WTC11 (cell line): Measurements from ENCODE around the gene DDO. TPM values are rescaled to one million over a fixed set of nuclear protein-coding genes. Genes with fewer than 3 reads are reported as not detected.

Source experiments
- ATAC-seq: fragments of 200-7000 bp; cut with Tn5 transposase; 2 replicates; pipeline ENCODE4 v1.10.0; 2021; ENCODE audit warnings: mild to moderate bottlenecking, moderate library complexity
- CTCF ChIA-PET: fragments of 300-600 bp; sonication (Branson Sonifier 250); formaldehyde crosslinking; loops from one replicate; lab custom pipeline; 2021; ENCODE audit warnings: antibody characterized with exemption; lab: Charles Lee
- POLR2A ChIA-PET: fragments of 350-600 bp; sonication (Branson Sonifier 250); formaldehyde crosslinking; loops from one replicate; lab custom pipeline; 2021; ENCODE audit warnings: antibody characterized with exemption; lab: Charles Lee
- DNase-seq: peaks from one replicate; pipeline ENCODE4 v3.0.0; 2021; ENCODE audit warnings: low spot score
- H3K27ac Mint-ChIP-seq: 2 replicates; pipeline ENCODE4 v1.8.0; 2021; ENCODE audit warnings: mixed read lengths
- H3K27me3 Mint-ChIP-seq: 2 replicates; pipeline ENCODE4 v1.8.0; 2021; ENCODE audit warnings: low read depth, mild to moderate bottlenecking, moderate library complexity, mixed read lengths
- H3K36me3 Mint-ChIP-seq: 2 replicates; pipeline ENCODE4 v1.8.0; 2021; ENCODE audit warnings: mixed read lengths
- H3K4me1 Mint-ChIP-seq: 2 replicates; pipeline ENCODE4 v1.8.0; 2022; ENCODE audit warnings: mixed read lengths
- H3K4me3 Mint-ChIP-seq: 2 replicates; pipeline ENCODE4 v1.8.0; 2021; ENCODE audit warnings: mild to moderate bottlenecking, moderate library complexity, mixed read lengths
- H3K9me3 Mint-ChIP-seq: 2 replicates; pipeline ENCODE4 v1.8.0; 2021; ENCODE audit warnings: mixed read lengths
- ATF1 ChIP-seq: sonication (generic); formaldehyde crosslinking; IDR thresholded peaks from 2 replicates; pipeline ENCODE4 v1.8.1; 2023; ENCODE audit warnings: mild to moderate bottlenecking, moderate library complexity, missing genetic modification reagents
- CREM ChIP-seq: sonication (generic); formaldehyde crosslinking; IDR thresholded peaks from 2 replicates; pipeline ENCODE4 v1.8.1; 2022; ENCODE audit warnings: mild to moderate bottlenecking, missing genetic modification reagents, moderate library complexity
- FOXP1 ChIP-seq: sonication (generic); formaldehyde crosslinking; IDR thresholded peaks from 2 replicates; pipeline ENCODE4 v1.8.0; 2022; ENCODE audit warnings: missing genetic modification reagents, mild to moderate bottlenecking, moderate library complexity, borderline replicate concordance
- GABPB1 ChIP-seq: sonication (generic); formaldehyde crosslinking; IDR thresholded peaks from 2 replicates; pipeline ENCODE4 v1.8.1; 2023; ENCODE audit warnings: mild to moderate bottlenecking, missing genetic modification reagents
- HMGA2 ChIP-seq: fragments of 250-450 bp; sonication (Bioruptor Pico); IDR thresholded peaks from 2 replicates; pipeline ENCODE4 v1.4.0; 2021; ENCODE audit warnings: mild to moderate bottlenecking, moderate library complexity
- MYBL2 ChIP-seq: sonication (generic); formaldehyde crosslinking; IDR thresholded peaks from 2 replicates; pipeline ENCODE4 v1.8.1; 2023; ENCODE audit warnings: mild to moderate bottlenecking, moderate library complexity, missing genetic modification reagents
- NFATC4 ChIP-seq: fragments of 250-450 bp; sonication (Bioruptor Pico); IDR thresholded peaks from 2 replicates; pipeline ENCODE4 v1.9.0; 2021; ENCODE audit warnings: mild to moderate bottlenecking
- NFYB ChIP-seq: sonication (generic); formaldehyde crosslinking; conservative IDR thresholded peaks from 2 replicates; pipeline ENCODE4 v1.8.0; 2022; ENCODE audit warnings: low read depth, missing genetic modification reagents
- RORB ChIP-seq: fragments of 250-450 bp; sonication (Bioruptor Pico); IDR thresholded peaks from 2 replicates; pipeline ENCODE4 v1.9.0; 2021; ENCODE audit warnings: mild to moderate bottlenecking
- TCF7 ChIP-seq: sonication (generic); formaldehyde crosslinking; IDR thresholded peaks from 2 replicates; pipeline ENCODE4 v1.8.0; 2022; ENCODE audit warnings: mild to moderate bottlenecking, low read depth, missing genetic modification reagents, moderate library complexity
- ZBTB43 ChIP-seq: sonication (generic); formaldehyde crosslinking; IDR thresholded peaks from 2 replicates; pipeline ENCODE4 v1.8.1; 2023; ENCODE audit warnings: mild to moderate bottlenecking, missing genetic modification reagents
- ZNF219 ChIP-seq: sonication (generic); formaldehyde crosslinking; IDR thresholded peaks from 2 replicates; pipeline ENCODE4 v1.8.0; 2023; ENCODE audit warnings: missing genetic modification reagents, mild to moderate bottlenecking, borderline replicate concordance
- ZNF281 ChIP-seq: sonication (generic); formaldehyde crosslinking; IDR thresholded peaks from 2 replicates; pipeline ENCODE4 v1.8.0; 2023; ENCODE audit warnings: mild to moderate bottlenecking, missing genetic modification reagents
- ZNF317 ChIP-seq: sonication (generic); formaldehyde crosslinking; IDR thresholded peaks from 2 replicates; pipeline ENCODE4 v1.8.1; 2023; ENCODE audit warnings: low read depth, mild to moderate bottlenecking, moderate library complexity, missing genetic modification reagents, borderline replicate concordance
- ZNF532 ChIP-seq: fragments of 250-450 bp; sonication (Bioruptor Pico); IDR thresholded peaks from 2 replicates; pipeline ENCODE4 v1.9.0; 2021; ENCODE audit warnings: mild to moderate bottlenecking, borderline replicate concordance
- total RNA-seq: library from RNA; stranded (reverse); gene quantifications from 3 replicates; pipeline ENCODE4 v1.2.3, GENCODE V29; 2021
- TF ChIP-seq, protein P1 (sequence below): sonication (generic); formaldehyde crosslinking; IDR thresholded peaks from 2 replicates; pipeline ENCODE4 v1.8.1; 2023; ENCODE audit warnings: mild to moderate bottlenecking, missing genetic modification reagents
- TF ChIP-seq, protein P2 (sequence below): sonication (generic); formaldehyde crosslinking; IDR thresholded peaks from 2 replicates; pipeline ENCODE4 v1.8.1; 2023; ENCODE audit warnings: mild to moderate bottlenecking, missing genetic modification reagents, moderate library complexity
- TF ChIP-seq, protein P3 (sequence below): sonication (generic); formaldehyde crosslinking; IDR thresholded peaks from 2 replicates; pipeline ENCODE4 v1.8.1; 2023; ENCODE audit warnings: mild to moderate bottlenecking, missing genetic modification reagents, moderate library complexity

The DDO gene
- total RNA-seq, 1 experiment from 2014 or later, result not detected

DNA sequence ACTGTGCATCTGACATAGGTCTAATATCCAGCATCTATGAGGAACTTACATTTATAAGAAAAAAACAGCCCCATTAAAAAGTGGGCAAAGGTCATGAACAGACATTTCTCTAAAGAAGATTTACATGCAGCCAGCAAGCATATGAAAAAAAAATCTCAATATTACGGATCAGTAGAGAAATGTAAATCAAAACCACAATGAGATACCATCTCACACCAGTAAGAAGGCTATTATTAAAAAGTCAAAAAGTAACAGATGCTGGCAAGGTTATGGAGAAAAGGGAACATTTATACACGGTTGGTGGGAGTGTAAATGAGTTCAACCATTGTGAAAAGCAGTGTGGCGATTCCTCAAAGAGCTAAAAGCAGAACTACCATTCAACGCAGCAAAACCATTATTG is 70.3 kb downstream of the DDO start:
- POLR2A ChIA-PET, result no interaction called here
- ATAC-seq (no peak), DNase-seq (no peak)
- no peaks in the 10 kb centered on the region for H3K9me3 Mint-ChIP-seq
- H3K27ac Mint-ChIP-seq, result no peak overlapping the region
- TF ChIP-seq GABPB1 (no peak), TCF7 (no peak), ZNF317 (no peak), MYBL2 (CRISPR knock-in tag) (no peak), RORB (CRISPR knock-in tag) (no peak), NFYB (no peak)
- TF ChIP-seq, protein P1, sequence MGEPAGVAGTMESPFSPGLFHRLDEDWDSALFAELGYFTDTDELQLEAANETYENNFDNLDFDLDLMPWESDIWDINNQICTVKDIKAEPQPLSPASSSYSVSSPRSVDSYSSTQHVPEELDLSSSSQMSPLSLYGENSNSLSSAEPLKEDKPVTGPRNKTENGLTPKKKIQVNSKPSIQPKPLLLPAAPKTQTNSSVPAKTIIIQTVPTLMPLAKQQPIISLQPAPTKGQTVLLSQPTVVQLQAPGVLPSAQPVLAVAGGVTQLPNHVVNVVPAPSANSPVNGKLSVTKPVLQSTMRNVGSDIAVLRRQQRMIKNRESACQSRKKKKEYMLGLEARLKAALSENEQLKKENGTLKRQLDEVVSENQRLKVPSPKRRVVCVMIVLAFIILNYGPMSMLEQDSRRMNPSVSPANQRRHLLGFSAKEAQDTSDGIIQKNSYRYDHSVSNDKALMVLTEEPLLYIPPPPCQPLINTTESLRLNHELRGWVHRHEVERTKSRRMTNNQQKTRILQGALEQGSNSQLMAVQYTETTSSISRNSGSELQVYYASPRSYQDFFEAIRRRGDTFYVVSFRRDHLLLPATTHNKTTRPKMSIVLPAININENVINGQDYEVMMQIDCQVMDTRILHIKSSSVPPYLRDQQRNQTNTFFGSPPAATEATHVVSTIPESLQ (CRISPR knock-in tag), result no peak
- peaks cover 9% of the 10 kb centered on the region; the same call in 1 of the 2 replicates for H3K4me1 Mint-ChIP-seq
- H3K36me3 Mint-ChIP-seq, result no peaks in the 10 kb centered on the region
- no peak overlapping the region for H3K4me3 Mint-ChIP-seq
- no peaks in the 10 kb centered on the region for H3K27me3 Mint-ChIP-seq
- CTCF ChIA-PET, result no interaction called here

GRCh38 chr6:110342759-110343158 is 72.6 kb downstream of the DDO start:
- DNase-seq, result no peak
- ATAC-seq, result no peak
- H3K4me1 Mint-ChIP-seq, result peaks cover 9% of the 10 kb centered on the region; the same call in 1 of the 2 replicates
- POLR2A ChIA-PET, result no interaction called here
- TF ChIP-seq ZNF532 (CRISPR knock-in tag) (no peak), ATF1 (CRISPR knock-in tag) (no peak), CREM (CRISPR knock-in tag) (no peak), HMGA2 (no peak), ZBTB43 (CRISPR knock-in tag) (no peak), FOXP1 (CRISPR knock-in tag) (no peak), ZNF281 (CRISPR knock-in tag) (no peak), NFATC4 (CRISPR knock-in tag) (no peak), ZNF219 (CRISPR knock-in tag) (no peak)
- TF ChIP-seq, protein P2, sequence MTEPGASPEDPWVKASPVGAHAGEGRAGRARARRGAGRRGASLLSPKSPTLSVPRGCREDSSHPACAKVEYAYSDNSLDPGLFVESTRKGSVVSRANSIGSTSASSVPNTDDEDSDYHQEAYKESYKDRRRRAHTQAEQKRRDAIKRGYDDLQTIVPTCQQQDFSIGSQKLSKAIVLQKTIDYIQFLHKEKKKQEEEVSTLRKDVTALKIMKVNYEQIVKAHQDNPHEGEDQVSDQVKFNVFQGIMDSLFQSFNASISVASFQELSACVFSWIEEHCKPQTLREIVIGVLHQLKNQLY, result no peak
- TF ChIP-seq, protein P3, sequence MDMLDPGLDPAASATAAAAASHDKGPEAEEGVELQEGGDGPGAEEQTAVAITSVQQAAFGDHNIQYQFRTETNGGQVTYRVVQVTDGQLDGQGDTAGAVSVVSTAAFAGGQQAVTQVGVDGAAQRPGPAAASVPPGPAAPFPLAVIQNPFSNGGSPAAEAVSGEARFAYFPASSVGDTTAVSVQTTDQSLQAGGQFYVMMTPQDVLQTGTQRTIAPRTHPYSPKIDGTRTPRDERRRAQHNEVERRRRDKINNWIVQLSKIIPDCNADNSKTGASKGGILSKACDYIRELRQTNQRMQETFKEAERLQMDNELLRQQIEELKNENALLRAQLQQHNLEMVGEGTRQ (CRISPR knock-in tag), result no peak
- TF ChIP-seq, all 79 proteins: peak for 0
- Mint-ChIP-seq H3K9me3 (no peaks in the 10 kb centered on the region), H3K27ac (no peak overlapping the region), H3K36me3 (no peaks in the 10 kb centered on the region), H3K4me3 (no peak overlapping the region), H3K27me3 (no peaks in the 10 kb centered on the region)
- CTCF ChIA-PET, result interaction anchor here (1.7 to 1.9 kb wide), 2 partner anchors 12 to 48 kb away, joined by 9 to 47 read pairs; no protein-coding TSS in a partner anchor
